Stimulated activated CD8-positive, alpha-beta memory T cell treated with anti-CD3 and anti-CD28 coated beads, Interleukin-2, amount 100 ng/mL, for 48 hours (primary cell): ENCODE data around the gene FAM221B.
A peak's percentile ranks its signal among the peaks of the same experiment; 100 is the strongest.

ENCODE experiments used
- DNase-seq, 2 donors: peaks; one replicate each; pipeline ENCODE4 v3.0.0-alpha.2; 2020; ENCODE audit warnings: low read depth in 2 of 2

The FAM221B gene

DNA sequence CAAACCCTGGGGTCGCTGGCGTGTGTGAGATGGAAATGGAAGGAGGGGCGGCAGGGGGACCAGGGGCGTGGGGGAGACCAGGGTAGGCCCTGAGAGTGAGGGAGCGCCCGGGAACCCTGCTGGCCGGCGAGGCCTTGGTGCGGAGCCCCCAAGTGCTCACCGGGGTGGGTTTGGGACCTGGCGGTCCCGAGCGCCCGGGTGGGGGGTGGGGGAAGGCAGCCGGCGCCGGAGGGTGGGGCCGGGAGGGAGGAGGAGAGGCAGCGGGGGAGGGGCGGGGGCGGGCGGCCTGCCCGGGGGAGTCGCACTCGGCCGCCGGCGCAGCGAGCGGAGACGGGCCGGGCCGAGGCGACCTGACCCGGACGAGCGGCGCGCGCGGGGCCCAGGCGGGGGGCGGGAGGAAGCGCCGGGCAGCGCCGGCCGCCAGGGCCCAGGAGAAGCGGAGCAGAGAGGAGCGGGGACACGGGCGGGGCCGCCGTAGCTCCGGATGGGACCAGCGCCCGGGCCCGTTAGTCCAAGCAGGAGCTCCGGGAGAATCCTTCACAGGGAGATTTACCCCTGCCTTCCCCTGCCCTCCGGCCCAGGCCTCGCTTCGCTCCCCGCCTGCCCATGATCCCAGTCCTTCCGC, 37.1 kb downstream of the FAM221B start, which contains the start of gene NPR2:
Gene NPR2 (plus strand): TSS at position 295 of the 625 bp plus-strand sequence. CDS start 818 bp downstream, outside the sequence.
- DNase-seq = no peak

DNA sequence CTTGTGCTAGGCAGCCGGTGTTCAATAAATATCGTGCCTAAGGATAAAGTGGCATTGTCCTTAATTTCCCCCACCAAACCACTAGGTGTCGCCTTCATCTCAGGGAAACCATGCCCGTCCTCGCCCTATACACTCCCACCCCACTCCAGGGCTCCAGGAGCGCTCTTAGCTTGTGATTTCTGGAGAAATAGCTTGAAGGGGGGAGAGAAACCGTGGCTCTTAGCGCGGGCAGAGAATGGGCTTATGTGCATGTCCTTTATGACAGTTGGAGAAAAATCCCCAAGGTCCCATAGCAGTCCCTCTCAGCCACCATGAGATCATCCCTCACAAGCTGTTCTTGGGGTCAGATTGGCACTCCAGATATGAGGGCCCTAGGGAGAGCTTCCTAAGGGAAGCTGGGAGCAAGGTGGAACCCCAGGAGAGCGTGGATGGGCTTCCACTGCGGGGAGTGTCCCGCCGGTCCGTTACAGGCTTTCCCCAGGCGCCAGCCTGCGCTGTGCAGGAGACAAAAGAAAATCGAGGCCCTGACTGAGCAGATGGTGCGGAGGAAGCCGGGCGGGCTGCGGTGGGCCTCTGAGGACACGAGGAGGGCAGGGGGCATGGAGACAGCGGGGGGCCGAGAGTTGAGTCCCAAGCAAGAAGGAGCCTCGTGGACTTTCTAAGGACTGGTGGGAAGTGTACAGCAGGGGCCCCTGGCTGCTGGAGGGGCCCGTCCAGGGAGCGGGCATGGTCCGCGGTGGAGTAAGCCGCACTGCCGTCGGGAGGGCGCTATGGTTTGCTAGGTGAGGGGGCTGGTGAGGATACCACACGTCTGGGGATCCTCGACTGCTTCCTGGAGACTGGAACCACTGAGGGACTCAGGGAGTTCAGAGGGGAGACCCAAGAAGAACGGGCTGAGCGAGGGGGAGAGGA, 37.9 kb downstream of the FAM221B start:
- peak; percentile 9 to 26 for DNase-seq

DNA sequence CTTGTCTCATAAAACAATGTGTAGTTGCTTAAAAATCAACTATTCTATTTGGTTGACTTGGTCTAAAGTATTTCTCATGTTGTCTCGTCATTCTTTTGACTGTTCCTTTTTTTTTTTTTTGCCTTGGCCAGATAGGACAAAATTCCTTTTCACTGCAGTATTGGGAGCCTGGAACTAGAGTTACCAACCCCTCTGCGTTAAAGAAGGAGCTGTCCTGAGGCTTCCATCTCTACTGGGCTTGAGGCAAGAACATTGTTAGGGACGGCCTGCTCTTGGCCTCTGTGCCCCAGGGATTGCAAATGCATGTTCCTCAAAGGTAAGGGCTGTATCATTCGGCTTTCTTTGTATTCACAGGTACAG, 38.5 kb downstream of the FAM221B start:
- DNase-seq = no peak

DNA sequence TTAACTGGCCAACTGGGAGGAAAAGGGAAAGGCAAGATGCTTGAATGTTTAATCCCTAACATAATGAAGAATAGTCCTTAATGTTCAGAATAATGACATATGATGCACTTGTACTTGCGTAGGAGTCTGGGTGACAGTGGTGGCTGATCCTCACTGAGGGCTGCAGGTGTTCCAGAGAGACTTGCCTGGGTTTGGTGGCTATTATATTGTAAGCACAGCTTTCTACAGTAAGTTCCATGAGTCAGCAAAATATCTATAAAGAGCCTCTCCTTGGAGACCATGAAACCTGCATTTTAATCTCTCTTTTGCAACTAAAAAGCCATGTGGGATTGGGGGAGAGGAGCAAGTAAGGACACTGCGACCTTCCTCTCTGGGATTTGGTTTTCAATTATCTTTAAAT, 39.0 kb downstream of the FAM221B start:
- no peak for DNase-seq

DNA sequence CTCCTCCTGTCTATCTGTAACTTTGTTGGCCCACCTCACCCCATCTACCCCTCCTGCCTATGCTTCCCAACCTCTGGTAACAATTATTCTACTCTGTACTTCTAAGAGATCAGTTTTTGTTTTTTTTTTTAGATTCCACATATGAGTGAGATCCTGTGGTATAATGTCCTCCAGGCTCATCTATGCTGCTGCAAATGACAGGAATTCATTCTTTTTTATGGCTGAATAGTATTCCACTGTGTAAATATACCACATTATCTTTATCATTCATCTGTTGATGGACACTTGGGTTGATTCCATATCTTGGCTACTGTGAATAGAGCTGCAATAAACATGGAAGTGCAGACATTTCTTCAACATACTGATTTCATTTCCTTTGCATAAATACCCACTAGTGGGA, 45.1 kb downstream of the FAM221B start:
- no peak for DNase-seq

DNA sequence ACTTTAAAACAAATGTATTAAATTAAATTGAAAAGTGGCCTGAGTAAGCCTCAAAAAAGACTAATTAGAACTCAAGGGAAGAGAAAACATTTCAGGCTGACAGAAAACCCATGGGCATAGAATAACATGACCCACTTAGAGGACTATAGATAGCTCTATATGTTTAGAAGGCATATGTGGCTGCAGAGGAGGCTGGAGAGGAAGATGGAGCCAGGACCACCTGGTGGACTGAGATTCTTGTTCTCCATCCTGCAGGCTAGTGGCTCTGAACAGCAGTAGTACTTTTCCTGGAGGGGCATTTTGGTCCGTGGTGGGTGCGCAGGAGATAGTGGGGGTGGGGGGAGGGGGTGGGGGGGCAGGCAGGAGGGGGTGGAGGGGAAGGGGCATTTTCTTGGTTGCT, 47.5 kb downstream of the FAM221B start:
- no peak for DNase-seq

DNA sequence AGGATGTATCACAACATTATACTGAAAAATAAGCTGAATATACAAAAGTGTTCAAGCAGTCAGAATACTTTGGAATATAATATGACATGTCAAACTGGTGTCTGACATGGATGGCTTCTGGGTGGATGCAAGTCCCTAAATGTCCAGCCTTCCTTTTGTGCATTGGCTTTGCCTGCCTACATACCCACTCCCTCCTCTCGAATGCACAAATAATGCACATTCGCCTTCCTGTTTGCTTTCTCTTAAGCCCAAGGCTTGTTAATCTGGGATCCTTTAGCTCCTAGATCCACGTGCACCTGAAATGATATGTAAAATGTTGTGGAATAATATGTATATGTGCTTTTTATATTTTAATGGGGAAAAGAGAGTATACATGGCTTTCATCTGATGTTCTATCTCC, 50.0 kb downstream of the FAM221B start:
- DNase-seq = no peak

DNA sequence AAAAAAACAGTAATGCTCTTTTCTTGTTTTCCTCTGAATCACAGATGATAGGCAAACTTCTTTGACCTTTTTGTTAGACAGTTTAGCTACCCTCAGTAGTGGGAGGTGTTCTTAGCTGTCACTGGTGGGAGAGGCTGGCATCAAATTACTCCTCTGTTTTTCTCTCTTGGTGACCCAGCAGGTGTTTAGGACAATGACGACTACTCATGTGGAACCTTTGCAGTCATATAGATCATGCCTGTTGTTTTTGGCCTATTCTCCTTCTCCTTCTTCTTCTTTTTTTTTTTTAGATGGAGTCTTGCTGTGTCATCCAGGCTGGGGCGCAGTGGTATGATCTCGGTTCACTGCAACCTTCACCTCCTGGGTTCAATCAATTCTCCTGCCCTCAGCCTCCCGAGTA, 52.5 kb downstream of the FAM221B start:
- DNase-seq = no peak

DNA sequence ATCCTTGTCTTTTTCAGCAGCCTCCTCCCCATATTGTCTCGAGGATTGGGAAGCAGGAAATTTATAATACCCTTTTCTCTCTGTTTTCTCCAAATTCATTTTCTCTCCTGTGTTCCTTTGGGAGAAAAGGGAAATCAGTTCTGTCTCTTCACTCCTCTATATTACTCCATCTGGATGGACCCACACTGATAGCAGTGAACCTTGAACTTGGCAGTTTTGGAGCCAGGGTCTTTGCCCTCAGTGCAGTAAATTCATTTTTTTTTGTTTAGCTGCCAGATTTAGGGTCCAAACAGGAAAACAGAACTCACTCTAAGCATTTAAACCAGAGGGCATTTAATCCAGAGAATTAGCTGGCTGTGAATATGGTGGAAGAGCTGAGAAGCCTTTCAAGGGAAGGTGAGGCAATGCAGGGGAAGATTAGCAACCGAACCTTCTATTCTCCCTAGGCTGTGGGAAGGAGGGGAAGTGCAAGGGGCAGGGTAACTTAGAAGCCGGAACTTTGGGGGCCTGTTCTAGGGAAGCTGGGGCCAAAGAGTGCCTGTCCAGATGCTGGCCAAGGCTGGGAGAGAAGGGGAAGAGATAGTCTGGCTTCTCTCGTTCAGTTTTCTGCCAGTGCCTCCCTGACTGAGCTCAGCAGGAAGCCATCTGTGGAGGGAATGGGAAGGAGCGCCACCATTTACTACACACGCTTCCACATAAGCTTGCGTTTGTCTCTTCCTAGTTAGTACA, 53.5 kb downstream of the FAM221B start:
- DNase-seq = no peak

DNA sequence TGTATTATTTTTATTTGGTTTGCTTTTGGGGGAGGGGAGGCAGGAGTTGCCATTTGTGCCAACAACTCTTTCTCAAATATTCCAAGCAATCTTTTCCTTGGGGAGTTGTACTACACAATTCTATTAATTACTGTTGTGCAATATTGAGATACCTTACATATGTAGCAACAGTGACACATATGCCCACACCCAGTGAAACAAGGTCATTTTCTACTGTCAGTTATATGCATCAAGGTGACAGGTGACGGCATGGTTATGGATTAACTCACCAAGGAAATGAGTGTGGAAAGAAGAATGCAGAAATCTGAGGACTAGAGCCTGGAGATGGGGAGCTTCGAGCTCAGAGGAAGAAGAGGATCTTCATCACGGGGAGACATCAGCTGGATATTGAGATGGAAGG, 56.6 kb downstream of the FAM221B start:
- DNase-seq = no peak

DNA sequence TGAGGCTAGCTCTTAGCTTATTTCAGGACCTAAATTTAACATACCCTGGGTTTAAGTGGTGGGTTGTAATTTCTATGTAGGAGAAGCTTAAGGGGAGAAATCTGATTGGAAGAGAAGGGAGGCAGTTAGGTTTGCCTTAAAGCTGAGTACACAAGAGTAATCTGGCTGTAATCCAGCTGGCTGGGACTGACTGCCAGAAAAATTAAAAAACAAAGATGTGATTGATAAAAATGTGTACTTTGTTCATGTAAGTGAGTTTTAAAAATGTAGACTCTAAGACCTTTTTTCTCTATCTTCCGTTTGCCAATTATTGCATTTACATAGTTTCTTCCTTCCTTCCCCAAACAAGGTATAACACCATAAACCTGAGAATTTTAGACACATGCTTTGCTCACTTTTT, 57.0 kb downstream of the FAM221B start:
- no peak for DNase-seq

DNA sequence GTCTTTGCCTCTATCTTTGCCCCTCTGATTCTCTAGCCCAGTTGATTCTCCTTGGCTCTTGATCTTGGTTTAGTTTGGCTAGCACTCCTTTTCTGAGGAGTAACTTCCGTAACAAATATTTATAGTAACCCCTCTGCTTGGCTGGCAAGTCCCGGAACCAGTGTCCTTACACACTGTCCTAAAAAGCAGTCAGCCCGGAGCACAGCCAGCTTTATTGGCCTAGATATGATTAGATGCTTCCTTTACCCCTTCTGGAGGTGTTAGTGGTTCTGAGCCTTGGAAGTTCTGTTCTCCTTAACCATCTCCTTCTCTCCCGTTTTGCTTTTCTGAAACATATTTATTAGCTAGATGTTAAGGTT, 57.5 kb downstream of the FAM221B start:
- DNase-seq = no peak

DNA sequence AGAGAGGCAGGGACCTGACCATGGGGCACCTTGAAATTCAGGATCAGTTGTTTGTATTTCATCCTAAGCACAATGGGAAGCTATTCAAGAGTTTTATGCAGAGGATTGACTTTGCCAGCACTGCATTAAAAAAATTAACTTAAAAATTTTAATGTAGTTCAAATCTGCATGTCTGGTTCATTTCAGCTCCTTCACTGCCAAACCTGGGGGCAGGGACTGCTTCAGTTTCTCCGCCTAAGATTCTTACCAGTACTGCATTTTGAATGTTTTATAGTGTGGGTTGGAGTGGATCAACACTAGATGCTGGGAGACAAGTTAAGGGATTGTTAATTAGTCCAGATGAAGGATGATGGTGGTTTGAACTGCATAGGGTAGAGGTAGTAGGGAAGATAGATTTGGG, 58.8 kb downstream of the FAM221B start:
- no peak for DNase-seq

DNA sequence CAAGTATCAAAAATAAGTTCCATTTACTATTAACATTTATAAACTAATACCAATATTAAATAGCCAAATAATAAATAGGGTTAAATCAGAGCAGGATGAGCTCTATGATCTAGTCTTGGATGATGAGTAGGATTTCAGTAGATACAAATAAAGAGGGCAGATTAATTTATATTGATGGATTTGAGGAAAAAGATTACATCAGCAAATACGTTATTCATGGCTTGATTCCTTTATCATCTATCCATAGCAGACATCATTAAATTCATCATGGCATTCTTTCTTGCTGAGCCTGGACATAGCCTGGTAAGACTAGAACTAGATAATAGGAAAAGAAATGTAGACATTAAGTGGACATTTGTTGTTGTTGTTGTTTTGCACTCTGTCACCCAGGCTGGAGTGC, 61.1 kb downstream of the FAM221B start:
- DNase-seq = no peak

DNA sequence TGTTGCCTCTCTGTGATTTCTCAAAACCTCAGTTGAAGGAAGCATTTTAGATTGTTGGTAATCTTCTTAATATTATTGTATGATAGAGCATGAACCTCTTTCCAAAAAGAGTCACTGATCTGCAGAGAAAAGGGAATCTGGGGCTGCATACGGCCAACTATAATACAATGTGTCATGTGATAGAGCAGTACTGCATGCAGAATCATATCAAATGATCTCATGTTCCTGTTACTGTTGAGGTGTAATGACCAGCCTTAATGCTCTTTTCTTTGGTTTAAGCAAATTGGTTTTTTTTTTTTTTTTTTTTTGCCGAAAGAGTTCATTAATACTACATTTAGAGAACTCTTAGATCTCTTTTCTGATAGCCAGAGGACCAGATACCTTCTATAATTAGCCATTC, 61.5 kb downstream of the FAM221B start:
- DNase-seq = no peak
